ENCODE results near the gene PPFIBP1. TPM values are rescaled to one million over a fixed set of nuclear protein-coding genes. Genes with fewer than 3 reads are reported as not detected.
"Not testable (repeated sequence)": the region's sequence is repeated elsewhere in the genome, so short reads cannot be mapped to it uniquely, and the experiment has no call there.

The PPFIBP1 gene
- total RNA-seq, 1 donor from 2014 or later, result 46.7 TPM

DNA sequence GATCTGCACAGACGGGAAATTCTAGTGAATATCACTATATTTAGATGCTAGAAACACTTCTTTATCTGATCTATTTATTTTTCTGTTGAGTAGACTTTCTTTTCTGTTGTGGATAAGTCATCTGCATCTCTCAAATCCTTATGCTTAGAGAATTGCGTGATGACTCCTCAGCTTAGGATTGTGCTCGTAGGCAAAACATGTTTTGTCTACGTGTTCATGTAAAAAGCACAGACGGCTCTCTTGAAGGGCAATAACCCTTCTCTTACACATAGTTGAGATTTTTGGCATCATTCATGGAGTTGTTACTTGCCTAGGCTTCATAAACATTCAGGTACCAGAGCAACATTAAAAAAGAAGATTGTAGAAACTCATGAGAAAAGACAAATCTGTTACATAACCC is 18.6 kb downstream of the PPFIBP1 start:
- DNase-seq (ENCODE audit: low spot score), result no peak

DNA sequence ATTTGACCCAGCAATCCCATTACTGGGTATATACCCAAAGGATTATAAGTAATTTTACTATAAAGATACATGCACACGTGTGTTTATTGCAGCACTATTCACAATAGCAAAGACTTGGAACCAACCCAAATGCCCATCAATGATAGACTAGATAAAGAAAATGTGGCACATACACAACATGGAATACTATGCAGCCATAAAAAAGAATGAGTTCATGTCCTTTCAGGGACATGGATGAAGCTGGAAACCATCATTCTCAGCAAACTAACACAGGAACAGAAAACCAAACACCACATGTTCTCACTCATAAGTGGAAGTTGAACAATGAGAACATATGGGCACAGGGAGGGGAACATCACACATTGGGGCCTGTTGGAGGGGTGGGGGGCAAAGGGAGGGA is 20.9 kb downstream of the PPFIBP1 start:
- DNase-seq (ENCODE audit: low spot score), result not testable (repeated sequence)

DNA sequence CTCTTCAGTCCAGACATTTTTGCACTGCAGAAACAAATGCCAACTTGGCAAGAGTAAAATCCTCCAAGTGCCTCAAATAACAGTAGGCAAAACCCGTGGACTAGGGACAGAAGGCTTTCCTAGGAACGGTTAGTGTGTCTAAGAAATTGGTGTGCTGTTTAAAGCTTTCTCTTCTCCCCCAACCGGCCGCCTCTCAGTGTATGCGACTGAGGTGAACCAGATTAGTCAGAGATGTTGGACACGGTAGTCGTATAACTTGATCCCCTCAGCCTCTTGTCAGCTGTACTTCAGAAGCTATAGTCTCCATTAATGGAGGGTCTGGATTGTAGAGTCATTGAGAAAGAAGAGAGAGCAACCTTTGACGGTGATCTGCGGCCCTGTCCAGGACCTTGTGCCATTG is 21.7 kb downstream of the PPFIBP1 start:
- no peak for DNase-seq (ENCODE audit: low spot score)

DNA sequence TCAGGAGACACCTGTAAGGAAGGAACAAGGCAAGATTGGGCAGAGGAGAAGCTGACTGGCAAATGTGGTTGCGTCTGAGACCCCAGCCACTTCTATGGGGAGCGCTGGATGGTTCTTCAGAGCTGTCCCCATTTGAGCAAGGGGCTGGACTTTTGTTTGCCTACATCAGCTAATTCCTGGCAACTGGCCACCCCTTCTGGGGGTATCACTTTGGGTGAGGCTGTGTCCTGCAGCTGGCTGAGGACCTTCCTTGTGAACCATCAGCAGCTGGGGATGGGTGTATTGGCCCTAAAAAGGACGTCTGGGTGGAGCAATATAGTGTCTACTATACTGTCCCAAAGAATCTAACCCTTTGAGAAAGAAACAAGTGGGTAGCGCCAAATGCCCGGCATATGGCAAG is 23.6 kb downstream of the PPFIBP1 start:
- DNase-seq (ENCODE audit: low spot score), result no peak

DNA sequence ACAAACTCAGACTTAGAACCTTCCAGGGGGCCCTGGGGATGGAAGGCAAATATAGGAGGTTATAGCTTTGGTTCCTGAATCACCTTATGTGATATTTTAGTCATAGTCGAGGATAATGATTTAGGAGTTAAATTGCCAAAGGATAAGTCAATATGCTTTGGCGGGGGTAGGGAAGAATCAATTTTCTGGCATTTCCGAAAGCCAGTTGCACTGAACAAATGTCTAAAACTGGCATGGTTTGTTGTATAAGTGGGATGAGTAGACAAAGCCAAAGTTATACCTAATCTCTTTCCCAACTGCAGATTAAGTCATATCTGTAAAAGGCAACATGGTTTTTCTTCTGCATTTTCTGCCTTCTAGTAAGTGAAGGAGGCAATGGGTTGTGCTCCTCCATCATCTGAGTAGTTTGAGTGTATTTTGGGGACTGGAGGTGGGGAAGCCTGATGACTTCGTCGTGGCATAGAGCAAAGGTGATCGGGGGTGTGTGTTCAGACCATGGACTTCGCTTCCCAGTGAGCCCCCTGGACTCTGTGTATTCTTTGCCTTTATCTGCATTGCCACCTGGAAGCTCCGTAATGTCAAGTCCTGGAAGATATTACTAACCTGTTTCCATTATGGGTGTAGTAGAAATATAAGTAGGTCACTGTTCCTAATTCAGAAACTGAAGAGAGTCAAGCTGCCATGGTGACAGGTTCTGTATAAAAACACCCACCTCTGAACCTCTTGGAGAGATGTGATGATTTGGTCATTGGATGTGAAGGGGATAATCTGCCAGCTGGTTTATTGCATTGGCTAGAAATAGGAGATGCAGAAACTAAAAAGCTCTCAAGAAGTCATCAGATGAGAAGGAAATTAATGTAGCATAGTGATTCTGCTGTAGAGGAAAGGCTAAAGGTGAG is 24.5 kb downstream of the PPFIBP1 start:
- no peak for DNase-seq (ENCODE audit: low spot score)

DNA sequence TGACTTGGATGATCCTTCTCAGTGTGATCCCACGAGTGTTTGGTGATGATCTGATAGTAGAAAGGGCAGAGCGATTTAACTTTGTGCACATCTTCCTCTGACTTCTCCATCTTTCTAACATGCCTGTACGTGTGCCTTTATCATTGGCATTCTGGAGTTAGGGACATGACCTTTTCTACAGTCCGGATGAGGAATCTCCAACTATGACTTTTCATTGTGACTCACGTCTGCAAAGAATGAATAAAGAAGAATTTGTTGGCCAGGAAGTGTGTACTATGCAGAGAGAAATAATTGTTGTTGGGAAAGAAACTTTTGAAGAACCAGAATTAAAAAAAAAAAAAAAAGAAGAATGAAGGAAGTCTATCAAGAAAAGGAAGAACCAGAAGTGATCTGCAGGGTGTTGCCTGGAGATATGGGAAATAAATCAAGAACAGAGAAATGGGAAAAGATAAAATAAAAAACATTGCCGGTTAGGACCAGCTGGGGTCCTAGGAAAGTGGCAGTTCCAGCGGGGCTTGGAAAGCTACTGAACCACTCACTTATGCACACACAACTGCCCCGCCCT is 25.3 kb downstream of the PPFIBP1 start:
- no peak for DNase-seq (ENCODE audit: low spot score)

DNA sequence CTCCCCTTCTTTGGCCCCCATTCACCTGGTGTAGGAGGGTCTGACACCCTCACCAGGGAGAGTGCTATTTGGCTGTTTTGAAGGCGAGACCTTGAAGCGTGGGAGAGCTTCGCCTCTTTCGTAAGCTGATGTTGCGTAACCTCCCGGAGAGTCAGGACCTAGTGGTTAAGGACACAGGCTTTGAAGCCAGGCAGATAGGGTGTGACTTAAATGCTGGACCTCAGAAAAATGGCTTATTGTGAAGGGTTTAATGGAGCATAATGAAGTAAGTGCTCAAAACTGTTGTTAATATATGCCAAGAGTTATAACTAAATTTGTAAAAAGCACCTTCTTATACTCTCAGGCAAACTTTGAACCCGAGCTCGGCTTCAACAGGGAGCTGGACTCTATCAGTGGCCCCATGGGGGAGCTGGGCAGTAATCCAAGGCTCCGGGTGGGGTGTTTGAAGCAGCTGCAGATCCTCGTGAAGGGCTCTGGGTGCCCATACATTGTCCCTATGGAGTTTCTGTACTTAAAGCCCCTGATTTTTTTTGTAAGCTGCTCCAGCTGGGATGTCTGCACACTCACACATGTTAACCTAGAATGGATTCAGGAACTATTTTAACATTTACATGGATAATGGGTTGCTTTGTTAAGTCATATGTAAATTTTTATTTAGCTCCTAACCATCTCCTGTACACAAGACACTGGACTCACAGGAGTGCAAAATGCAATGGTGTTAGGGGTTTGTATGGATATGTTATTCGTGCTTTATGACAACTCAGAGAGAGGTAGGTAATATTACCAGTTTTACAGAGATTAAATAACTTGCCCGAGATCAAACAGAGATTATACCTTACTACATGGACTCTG is 26.0 kb downstream of the PPFIBP1 start:
- peak; percentile 86 for DNase-seq (ENCODE audit: low spot score)

DNA sequence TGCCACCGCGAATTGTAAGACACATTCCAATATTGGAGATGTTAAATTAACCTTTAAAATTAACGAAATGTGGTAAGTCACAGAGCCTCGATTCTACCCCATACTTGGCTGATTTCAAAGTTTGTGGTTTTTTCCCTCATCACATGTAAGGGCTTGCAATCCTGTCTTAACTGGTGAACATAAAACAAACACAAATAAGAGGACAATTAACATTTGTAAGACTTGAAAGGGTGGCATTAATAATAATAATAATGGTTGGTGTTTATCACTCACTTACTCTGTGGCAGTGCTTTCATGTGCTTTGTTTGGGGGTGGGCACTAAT is 26.6 kb downstream of the PPFIBP1 start:
- DNase-seq (ENCODE audit: low spot score), result no peak

DNA sequence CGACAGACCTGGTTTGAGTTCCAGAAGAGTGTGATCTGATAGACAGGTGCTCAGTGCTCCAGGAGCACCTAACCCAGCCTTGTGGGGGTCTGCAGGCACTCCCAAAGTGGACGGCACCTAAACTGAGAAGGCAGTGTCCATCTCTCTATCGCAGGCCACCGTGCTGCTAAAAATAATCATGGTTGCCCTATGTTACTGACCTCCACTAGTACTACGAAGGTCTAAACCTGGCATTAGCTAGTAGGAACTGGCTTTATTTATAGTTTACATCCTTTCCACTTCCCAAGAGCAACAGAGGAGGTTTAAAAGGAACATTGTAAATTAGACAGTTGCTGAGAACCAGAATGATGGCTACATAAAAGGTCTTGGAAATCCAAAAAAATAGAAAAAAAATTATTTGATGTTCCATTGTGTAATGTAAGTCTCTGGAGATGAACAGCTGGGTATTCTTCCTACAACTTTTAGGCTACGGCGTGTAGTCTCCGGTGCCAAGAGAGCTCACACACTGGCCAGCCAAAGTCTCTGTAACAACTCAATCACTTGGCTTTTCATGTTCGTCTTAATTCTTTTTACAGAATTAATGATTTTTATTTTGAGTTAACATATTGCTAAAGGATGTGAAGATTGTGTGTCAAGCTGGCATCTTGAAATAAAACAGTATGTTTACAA is 27.3 kb downstream of the PPFIBP1 start:
- no peak for DNase-seq (ENCODE audit: low spot score)

DNA sequence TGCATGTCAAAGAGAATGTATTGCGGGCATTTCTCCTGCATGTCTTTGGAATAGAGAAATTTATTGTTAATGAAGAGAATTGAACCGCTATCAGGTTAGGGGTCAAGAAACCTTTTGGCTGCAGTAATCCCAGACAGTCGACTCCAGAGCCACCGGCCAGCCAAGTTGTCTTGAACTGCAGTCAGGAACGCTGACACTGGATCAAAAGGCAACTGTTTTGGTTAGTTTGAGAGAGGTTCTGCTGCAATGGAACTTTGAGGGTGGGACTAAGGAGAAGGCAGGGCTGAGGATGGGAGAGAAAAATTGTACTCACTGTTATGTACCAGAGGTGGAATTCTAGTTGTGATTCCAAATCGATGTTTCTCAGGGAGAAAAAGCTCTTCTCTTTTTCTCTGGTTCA is 28.2 kb downstream of the PPFIBP1 start:
- DNase-seq (ENCODE audit: low spot score), result no peak

DNA sequence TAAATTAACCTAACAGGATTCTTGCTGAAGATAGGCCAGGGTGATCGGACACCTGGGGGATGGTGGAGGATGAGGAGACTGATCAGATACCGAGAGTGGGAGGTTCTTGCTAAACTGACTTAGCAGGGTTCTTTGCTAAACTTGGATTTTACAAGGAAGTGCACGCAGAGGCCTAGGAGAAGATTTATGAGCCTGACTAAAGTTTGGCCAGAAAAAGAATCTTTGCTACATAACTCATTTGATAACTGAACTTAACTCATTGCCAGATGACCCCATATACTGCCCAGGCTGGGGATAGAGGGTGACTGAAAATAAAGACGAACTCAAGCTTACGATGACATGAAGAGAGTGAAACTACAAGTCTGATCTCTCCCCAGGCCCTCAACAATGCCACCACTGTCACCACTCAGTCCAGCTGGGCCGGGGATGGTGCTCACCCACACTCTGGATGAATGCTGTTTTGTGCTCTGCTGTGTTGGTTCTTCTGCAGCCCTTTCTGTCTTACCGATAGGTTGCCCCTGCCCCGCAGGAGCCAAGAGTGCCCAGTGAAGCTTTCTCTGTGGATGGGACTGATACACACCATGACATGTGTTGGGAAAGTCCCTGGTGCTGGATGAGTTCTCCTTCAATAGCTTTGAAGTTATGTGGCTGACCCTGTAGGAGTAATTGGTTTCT is 29.0 kb downstream of the PPFIBP1 start:
- DNase-seq (ENCODE audit: low spot score), result no peak

DNA sequence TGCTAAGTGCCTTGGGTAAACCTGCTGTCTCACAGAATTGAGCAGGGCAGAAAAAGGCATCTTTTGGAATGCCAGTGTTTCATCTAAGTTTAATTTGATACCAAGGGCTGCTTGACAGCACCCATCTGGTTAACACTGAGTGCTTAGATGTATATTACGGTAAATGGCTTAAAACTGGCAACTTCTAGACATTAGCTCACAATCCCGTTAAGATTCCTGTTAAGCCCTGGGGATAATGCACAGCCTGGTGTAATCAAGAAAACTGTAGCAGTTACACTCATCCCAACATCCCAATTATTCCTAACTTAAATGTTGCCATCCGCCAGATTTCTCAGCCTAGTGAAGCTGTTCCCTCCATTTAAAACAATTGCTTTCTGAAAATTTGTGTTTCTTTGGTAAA is 29.9 kb downstream of the PPFIBP1 start:
- DNase-seq (ENCODE audit: low spot score), result no peak

DNA sequence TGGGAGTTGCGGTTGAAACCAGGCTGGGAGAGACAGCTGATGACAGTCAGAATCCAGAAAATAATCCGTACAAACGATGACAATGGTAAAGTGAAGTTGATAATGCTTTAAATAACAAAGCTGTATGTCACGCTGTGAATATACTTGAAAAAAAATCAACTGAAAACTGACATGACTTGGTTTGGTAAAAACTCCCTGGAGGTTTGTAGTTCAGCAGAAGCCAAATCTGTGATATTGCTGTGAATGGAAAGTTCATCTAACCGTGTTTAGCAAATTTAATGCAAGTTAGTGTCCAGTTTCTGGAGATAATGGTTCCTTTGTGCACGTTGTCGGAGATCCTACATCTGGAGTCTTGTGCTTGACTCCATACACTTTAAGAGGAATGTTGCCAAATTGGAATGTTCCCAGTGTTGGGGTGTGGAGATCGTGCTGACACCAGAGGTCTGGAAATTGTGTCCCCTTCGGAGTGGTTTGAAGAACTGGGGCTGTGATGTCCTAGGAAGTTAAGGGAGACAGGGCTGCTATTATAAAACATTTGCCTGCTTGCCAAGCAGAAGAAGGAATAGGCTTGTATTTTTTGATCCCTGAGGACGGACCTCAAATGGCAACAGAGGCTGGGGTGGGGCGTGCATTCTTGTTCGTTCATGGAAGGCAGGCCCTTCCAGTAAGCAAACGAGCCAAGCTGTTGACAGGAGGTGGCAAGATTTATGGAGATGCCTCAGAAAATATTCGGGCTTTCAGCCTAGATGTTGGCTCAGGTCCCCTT is 30.6 kb downstream of the PPFIBP1 start:
- peak; percentile 21 for DNase-seq (ENCODE audit: low spot score)

DNA sequence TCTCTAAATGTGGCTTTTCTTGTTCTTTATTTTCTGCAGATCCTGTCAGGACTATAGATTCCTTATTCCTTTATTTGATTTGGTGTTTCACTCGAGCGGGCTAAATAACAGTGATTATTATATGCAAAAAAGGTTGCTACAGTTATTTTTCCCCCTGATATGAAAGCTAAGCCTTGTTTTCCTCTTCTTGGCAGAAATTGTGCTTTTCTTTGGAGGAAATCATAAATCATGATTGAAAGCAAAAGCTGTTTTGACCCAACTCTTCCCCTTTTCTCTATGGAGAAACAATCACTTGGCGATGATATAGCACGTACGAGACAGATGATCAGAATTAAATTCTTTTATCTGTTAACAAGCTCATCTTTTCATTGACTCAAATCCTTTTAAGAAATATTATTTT is 31.4 kb downstream of the PPFIBP1 start:
- DNase-seq (ENCODE audit: low spot score), result no peak

DNA sequence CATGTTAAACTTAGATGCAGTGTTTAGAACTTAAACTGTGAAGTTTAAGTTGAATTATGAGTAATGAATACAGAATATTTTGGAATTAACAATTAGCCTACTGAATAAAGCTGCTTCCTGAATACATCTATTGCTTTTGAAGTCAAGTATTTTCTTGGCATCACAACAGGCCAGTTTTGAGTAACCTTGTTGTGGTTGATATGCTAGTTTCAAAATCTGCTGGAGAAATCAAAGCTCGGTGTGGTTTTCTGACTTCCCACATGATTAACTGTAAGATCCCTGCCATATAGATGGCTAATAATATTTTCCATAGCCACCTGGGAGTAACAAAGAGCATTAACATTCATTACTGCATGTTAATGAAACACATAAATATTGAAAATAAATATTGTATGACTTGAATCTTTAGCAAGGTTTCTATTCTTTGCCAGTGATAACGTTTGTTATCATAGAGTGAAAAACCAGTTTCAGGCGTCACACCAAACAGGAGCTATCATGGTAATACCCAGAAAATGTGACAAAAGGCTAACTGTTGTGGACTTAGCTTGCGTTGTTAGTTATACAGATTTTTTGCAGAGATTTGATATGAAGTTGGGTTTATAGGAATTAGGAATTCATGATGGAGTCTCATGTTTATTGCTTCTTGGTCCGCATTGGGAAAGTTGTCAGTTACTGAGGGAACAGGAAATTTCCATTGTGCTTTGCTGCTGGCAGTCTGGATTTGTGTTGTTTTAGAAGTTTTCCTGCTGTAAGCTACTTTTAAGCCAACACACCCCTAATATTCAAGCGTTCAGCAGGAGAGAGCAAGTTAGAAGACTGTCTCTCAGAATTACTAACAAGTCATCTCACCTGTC is 32.1 kb downstream of the PPFIBP1 start:
- DNase-seq (ENCODE audit: low spot score), result no peak

DNA sequence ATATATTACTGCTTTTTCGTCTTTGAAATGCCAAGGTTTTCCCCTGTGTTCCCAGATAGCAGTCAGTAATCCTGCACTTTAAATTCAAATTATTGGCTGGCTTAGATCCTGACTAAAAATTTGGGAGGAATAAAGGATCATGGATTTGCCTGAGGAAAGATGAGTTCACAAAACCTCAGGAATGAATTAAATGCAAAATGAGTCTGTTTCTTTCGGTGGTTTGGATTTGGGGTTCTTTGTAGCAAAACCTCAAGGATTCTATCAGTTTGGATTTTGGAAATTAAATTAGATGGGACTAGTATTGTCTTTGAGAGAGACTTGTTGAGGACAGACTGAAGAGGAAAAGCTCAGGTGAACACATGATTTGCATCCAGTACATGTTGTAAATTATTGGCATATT is 36.1 kb downstream of the PPFIBP1 start:
- no peak for DNase-seq (ENCODE audit: low spot score)

DNA sequence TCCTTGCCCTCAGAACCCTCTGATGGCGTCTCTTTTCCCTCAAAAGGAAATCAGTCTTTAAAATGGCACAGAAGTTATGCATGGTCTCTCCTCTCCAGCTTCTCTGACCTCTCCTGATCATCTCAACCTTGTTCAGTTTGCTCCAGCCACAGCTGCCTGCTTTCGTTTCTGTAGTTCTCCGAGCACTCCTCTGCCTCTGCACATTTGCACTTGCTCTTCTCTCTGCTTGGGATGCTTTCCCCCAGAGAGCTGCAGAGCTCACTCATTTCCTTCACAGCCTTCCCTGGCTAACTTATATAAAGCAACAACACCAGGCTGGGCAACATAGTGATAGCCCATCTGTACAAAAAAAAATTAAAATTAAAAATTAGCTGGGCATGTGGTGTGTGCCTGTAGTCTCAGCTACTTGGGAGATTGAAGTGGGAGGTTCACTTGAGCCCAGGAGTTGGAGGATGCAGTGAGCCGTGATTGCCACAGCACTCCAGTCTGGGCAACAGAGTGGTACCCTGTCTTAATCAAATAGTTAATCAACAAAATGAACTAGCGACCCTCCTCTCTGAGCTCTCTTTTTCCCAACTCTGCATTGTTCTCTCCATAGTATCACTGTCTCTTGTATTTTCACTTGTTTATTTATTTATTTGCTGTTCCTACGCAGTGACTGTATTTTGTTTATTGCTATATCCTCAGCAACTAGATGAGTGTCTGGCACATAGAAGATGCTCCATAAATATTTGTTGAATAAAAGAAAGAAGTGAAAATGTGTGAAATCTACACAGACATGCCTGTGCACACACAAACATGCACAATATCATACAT is 37.7 kb downstream of the PPFIBP1 start:
- DNase-seq (ENCODE audit: low spot score), result no peak

DNA sequence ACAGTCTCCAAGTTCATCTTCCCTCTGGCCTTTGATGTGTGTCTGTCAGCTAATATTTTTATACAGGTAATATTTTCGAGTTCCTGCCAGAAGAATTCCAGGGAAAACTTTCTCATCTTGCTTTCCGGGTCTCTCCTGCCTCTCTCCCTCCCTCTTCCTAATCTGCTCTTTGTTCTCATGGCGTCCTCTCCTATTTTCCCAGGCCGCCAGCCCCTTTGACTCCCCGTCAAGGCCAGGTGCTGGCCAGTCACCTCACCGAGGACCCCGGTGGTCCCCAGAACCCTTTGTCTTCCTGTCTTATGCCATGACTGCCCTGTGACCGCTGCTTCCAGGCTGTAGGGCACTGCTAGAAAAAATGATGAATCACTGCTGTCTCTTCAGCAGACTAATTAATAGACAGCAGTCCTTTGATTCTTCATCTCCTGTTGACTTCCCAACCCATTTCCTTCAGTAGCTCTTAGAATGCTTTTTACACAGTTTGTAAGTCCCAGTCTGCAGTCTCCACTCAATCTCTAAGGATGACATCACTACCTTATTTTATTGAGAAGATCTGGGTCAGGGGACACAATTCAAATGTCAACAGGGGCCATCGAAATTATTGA is 40.7 kb downstream of the PPFIBP1 start:
- DNase-seq (ENCODE audit: low spot score), result no peak

DNA sequence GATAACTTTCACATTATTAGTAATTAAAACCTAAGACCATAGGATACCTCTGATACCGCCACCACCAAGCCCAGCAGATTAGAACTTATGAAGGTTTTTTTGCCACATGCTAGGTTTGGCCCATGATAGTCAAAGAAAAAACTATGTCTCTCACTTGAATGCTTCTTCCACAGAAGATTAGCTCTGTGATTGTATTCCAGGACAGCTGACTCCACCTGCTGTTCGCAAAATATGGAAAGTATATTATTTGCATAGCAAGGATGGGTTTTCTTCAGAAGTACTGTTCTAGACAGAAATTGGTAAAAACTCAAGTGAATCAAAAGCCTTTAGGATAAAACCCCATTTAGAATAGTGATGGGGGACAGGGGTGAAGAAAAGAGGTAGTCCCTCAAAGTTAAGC is 42.2 kb downstream of the PPFIBP1 start:
- DNase-seq (ENCODE audit: low spot score), result no peak
